NCI-H82 (cell line): ENCODE data around the gene FGFR3.
A peak's percentile ranks its signal among the peaks of the same experiment; 100 is the strongest.

Source experiments
- DNase-seq: peaks from one replicate; lab custom pipeline; 2025; lab: John Stamatoyannopoulos, UW

Gene FGFR3

DNA sequence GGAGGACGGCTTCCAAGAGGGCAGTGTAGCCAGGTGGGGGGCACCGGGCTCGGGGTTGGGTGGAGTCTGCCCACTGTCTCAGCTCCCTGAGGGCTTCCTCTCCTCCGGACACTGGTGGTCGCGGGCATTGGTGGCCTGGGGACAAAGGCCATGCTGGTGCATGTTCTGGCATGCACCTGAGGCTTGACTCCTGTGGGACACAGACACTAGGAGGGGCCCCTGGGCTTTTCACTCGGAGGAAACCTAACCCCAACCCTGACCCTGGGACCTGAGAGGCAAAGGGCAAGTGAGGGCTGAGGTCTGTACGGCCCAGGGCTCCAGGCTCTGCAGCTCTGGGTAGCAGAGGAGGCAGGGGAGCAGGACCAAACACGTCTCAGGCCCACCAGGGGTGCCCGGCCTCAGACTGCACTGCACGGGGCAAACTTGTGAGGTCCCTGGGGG, 22.3 kb upstream of the FGFR3 start:
- no peak for DNase-seq

DNA sequence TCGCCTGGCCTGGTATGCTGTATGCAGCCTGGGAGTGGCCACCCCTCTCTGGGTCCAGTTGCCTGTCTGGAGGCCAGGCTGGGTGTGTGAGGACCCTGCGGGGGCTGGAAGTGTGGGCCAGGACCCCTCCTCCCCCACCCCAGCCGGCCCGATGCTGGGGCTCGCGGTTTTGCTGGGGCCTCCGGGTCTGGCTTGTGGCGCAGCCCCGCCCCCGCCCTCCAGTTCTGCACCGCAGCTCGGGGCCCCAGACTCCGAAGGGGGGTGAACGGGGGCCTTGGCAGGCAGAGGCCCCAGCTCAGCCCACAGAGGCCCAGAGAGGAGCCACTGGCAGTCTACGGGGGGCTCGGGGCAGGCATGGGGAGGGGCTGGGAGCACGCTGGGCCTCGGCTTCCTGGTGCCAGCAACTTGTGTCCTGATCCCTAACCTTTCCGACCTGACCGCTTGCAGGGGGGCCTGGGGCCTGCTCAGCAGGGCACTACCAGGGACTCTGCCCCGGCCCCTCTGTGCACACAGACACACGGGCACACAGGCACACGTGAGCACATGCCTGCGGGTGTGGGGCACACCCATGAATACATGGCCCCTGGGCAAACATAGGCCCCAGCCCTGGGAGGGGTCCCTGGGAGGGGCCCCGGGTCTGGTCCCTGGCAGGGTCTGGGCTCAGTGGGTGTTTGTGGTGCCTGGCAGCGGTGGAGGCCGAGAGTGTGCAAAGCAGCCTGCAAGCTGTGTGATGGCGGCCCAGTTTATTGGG, 21.4 kb upstream of the FGFR3 start:
- DNase-seq = no peak

DNA sequence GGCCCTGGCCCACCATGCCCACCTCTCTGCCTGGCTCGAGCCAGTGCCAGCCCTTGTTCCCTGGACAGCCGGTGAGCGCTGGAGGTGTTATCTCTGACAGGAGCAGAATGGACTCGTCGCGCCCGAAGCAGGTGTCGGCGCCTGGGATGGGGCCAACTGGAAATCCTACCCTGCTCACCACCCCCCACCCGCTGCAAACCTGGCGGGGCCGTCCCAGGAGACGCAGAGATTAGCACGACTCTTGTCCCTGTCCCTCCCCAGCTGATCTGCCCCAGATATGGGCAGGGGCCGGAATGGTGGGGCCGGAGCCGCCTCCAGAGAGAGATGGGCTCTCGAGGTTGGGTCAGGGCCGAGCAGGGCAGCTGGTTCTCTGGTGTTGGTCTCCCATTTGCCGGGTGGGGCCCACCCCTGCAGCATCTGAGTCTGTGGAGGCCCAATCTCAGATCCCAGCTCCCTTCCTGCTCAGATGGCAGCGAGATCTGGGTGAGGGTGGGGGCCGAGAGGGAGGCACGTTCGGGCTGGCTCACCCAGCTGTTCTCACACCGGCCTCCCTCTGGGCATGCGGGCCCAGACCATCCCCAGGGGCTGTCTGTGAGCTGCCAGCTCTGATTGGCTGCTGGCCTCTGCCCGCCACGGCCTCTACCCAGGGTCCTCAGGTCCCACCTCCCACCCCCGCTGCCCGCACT, 20.1 kb upstream of the FGFR3 start:
- peak; percentile 69 for DNase-seq

DNA sequence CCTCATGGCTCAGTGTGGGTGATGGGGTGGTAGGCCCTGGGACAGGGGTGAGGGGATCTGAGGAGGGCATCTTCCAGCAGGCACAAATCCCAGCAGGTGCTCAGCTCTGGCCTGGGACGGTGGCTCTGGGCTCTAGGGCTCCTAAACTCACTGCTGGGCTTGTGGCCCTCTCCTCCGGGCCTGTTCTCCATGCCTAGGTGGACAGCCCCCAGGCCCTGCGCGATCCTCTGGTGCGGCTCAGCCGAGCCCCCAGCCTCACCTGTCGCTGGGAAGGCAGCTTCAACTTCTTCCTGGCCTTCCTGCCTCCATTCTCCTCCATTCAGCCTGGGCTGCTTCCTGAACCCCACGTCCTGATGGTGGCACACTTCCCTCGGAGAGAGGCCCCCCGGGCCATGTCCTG, 19.3 kb upstream of the FGFR3 start:
- DNase-seq = no peak

DNA sequence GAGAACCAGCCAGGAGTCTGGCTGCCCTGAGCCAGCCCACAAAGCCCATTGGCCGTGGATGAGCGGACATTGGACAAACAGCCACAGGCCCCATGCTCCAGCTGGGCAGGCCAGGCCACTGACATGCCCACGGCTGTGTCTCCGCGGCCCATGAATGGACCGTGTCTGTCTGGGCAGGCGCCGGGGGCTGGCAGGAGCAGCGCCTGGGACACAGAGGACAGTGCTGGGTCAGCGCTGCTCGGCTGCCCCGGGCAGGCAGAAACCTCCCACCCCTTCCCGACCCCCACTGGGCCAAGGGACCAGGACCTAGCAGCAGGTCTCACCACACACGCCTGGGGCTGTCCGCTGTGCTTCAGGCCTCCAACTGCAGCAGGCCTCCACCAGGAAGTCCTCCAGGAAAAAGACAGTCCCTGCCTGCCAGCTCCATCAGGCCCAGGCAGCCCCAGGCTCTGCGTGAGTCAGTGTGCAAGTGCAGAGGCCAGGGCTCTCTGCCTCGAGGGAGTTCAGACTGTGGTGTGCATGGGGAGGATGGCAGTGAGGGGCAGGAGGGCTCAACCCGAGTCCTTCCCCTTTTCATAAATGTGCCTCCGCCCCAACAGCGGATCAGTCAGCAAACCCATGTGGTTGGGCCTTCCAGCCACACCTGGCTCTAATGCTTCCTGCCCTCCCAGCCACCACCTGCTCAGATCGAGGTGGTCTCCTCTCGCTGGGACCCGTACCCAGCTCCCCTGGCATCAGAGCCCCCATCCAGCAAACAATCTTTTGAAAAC, 17.2 kb upstream of the FGFR3 start:
- no peak for DNase-seq

DNA sequence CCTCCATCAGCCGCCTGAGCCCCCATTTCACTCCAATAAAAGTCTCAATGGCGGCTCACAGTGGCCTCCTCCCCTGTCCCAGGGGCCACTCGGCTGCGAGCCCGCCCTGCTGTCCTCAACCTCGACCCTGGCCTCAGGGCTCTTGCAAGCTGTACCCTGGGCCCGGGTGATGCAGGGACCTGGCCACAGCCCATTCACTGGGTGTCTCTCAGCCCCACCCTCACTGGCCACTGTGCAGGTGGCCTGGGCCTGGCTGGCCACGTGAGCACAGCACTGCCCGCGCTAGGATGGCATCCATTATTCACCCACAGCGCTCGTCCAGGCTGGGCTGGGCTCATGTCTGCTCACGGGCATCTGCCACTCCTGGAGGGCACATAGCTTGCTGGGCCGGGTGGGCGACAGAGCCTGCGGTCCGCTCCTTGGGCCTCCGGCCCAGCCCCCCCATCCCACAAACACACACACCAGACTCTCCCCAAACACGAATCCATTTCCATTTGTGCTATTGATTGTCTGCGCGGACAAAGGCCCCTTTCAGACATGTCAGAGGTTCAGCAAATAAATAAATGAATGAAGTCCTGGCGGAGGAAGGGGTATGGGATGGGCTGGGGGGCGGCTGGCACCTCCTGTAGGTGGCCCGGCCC, 16.5 kb upstream of the FGFR3 start:
- no peak for DNase-seq

DNA sequence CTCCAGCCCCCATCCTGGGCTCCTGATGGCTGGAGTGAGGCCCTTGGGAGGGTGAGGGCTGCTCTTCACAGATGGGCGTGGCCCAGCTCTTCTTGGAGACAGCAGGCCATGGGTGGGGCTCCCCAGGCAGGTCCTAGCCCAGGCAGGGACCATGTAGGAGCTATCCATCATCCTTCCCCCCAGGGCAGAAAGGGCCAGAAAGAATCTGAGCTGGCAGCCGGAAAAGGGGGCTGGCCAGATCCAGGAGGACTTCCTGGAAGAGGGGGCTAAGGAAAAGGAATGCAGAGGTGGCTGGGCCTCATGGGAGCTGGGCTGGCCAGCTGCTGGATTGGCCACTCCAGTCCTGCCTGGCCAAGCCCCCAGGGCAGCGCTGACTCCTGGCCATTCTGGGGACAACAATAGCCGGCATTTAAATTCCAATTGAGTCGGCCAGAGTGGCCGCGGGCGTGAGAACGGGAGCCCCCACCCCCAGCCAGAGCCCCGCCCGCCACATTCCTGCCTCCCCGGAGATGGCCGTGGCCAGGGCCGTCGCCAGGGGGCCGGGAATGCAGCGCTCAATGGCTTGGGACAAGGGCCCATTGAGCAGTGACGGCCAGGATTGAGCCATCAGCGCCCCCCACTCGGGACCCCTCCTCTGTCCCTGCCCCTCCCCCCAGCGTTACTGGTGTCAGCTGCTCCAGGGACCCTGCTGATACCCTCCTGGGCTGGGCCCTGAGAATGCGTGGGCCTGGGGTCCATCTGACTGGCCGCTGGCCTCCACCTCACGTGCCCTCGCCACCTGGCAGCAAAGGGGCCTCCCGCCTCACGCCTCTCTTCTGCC, 15.1 kb upstream of the FGFR3 start:
- peak; percentile 32 for DNase-seq

DNA sequence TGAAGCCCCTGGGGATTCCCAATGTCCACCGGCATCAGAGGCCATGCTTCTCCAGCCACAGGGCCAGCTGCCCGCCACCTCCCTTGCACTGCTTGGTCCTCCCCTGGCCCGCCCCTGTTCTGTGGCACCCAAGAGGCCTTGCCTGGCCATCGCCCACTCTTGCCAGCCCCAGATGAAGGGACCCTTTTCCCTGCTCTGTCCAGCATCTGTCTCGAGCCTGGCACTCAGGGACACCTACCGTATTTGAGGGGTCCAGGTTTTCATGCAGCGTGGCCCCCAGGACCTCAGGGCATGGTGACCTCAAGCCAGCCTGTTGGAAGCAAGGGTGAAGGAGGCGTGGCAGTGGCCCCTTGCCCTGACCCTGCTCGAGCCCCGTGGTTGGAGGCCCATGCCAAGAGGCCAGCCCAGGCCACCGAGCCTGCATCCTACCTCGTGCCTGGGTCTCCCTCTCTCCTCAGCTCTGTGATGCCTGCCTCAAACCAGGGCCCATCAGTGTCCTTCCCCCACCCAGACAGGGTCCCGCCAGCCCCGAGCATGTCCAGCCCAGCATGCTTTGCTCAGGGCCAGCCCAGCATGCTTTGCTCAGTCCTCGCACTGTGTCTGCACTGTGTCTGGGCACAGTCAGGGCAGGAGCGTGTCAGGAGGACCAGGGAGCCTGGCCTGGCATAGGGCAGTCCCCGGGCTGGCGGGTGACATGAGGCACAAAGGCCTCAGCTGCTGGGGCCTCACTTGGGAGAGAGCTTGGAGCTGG, 14.3 kb upstream of the FGFR3 start:
- no peak for DNase-seq

DNA sequence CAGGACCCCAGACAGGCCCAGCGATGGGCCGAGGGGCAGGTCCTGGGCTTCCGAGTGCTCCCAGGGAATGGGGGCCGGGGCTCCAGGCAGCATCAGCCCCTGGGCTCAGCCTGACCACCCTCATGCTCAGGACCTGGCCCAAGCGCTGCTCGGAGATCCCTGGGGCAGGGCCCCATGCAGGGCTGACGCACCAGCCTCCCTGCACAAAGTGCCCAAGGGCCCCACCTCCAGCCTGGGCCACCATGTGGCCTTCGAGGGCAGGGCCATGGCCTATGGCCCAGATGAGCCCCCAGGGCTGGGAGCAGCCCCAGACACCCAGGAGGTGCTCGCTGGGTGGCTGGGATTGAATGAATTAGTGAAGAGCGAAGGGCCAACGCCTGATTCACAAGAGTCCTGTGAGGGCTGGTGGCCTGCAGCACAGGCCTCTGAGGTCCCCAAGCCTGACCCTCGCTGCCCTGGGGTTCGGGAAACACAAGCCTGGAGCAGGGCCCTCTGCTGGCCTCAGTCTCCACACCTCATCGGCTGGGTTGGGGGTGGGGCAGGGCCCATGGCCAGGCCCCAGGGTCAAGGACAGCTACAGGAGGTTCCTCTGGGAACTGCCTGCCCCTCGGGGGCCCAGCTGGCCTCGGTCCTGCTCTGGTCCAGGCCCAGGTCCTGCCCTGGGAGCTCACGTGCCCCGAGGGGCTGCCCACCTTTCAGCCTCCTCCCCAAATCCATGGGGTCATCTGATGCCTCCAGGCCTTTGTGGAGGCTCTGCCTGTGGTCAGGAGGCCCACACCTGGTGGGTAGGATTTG, 13.3 kb upstream of the FGFR3 start:
- DNase-seq = no peak

DNA sequence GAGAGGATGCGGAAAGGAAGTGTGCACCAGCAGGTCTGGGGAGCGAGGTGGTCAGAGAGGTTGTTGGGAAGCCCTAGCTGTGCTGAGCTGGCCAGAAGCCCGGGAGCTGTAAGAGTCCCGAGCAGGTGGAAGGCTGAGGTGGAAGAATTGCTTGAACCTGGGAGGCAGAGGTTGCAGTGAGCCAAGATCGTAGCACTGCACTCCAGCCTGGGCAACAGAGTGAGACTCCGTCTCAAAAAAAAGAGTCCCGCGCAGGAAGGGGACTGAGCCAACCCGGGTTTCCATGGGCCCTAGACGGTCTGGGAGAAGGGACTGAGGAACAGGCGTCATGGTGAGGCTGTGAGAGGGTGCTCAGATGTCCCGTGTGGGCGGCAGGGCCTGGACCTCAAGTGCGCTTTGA, 12.7 kb upstream of the FGFR3 start:
- DNase-seq = no peak

DNA sequence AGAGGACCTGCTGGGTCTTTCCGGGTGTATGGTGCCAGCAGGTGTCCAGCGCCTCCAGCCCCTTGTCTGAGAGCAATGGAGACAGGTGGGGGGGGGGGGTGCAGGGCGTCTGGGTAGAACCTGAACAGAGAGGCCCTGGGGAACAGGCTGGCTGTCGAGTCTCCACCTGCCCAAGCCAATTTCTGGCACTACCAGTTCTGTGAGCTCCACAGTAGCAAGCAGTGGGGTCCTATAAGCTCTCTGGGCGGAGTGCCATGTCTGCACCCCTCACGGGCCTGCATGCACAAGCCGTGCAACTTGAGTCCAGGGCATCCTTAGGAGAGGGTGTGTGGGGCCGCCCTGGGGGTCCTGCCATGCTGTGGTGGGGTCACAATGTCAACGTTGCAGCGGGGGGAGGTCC, 10.1 kb upstream of the FGFR3 start:
- DNase-seq = no peak

DNA sequence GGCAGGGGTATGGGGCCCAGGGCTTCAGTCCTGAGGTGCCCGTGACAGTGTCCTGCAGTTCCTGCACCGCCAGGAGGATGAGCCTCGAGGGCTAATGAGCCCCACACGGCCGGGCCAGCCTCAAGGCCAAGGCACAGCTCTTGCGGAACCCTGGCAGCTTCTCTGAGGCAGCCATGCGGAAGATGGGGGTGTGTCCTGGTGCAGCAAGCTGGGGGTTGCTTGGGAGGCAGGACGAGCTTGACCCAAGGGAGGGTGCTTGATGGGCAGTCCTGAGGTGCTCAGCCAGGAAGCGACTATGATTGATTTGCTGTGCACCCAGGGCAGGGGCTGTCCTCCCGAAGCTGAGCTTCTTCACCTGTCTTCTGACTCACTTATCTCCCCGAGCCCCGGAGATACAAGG, 9.1 kb upstream of the FGFR3 start:
- DNase-seq = no peak

DNA sequence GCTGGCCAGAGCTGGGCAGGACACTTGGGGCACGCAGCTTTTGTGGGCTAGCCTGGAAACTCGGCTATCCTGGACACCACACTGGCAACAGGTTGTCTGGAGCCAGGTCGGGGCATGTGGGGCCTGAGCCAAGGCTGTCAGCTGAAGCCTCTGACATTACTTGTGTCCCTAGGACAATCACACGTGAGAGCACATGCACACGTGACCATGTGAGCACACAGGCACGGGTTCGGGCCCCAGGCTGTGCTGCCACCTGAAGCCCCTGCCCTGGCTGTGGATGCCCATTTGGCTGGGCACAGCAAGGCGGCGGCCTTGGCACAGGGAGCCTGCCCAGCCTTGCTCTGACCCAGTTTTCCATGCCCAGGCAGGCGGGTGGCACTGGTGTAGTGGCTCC, 8.7 kb upstream of the FGFR3 start:
- no peak for DNase-seq

DNA sequence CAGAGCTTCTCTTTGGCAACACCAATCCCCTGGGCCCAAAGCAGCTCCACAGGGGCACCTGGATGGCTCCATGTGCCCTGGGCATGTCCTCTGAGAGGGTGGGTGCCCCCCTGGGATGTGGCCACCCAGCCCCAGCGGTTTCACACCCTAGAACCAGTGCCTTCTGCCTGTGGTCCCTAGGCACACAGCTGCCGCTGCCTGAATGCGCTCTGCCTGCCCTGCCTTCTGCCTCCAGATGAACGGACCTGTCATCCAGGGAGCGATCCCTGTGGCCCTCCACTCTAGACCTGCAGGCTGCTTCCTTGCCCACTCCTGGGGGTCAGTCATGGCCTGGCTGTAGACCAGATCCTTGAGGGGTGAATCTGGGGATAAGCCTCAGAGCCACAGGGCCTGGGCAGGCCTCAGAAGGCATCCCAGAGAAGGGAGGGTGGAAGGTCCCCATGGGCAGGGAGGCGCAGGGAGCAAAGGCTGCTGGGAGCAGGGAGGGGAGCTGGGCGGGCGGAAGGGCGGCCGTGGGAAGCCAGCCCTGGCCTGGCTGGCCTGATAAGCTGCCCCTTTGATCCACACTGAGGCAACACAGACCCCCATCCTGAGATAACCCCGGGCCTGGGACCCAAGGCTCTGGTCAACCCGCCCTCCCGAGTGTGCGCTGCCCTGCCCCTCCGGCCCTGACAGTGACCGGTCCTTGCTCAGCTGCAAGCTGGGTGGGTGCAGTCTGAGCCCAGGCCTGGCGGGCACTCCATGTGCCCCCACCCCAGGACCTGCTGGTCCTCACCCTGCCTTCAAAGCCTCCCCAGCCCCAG, 8.1 kb upstream of the FGFR3 start:
- DNase-seq = no peak

DNA sequence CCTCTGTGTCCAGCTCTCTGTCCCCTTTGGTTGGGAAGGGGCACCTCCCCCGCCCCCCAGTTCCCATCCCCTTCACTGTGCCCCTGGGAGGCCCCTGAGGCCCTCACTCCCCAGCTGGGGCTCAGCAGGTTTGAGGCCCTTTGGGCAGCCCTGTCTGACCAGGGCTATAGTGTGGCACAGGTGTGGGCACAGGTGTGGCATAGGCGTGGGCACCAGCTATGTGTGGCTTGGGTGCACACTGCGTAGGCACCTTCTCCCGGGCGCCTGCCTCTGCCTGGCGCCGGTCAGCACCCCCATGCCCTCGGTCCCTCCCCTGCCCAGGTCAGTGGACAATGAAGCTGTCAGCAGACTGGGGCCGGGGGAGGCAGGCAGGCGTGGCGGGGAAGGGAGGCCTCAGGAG, 7.5 kb upstream of the FGFR3 start:
- no peak for DNase-seq

DNA sequence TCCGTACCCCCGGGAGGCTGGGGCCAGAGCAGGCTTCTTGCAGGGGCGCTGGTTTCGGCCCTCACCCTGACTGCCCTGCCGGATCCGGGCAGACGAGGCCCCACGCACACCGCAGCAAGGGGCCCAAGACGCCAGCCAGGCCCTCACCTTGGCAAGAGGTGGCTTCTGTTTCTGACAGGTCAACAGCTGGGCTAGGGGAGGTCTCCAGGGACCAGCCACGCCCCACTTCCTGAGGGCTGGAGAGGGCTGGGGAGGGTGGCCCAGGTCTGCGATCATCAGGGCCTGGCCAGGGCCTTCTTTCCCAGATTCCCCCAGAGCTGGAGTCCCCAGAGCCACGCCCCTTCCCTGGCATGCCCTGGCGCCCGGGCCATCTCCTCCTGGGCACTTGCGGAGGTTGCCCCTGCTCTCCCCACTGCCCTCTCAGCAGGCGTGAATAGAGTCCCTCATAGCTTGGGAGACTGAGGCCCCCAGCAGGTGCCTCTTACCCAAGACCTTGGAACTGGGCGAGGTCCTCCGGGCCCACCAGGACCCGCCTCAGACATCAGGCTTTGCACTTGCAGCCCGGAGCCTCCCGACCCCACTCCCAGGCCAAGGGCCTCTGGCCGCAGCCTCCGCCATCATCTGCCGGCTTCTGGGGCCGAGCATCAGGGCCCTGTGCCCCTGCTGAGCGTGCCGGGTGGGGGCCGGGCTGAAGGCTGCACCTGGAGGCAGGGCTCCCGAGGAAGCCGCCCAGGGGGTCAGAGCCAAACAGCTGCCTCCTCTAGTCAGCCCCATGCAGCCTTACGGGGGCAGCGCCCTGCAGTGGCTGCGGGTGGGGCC, 6.3 kb upstream of the FGFR3 start:
- peak; percentile 7 for DNase-seq

DNA sequence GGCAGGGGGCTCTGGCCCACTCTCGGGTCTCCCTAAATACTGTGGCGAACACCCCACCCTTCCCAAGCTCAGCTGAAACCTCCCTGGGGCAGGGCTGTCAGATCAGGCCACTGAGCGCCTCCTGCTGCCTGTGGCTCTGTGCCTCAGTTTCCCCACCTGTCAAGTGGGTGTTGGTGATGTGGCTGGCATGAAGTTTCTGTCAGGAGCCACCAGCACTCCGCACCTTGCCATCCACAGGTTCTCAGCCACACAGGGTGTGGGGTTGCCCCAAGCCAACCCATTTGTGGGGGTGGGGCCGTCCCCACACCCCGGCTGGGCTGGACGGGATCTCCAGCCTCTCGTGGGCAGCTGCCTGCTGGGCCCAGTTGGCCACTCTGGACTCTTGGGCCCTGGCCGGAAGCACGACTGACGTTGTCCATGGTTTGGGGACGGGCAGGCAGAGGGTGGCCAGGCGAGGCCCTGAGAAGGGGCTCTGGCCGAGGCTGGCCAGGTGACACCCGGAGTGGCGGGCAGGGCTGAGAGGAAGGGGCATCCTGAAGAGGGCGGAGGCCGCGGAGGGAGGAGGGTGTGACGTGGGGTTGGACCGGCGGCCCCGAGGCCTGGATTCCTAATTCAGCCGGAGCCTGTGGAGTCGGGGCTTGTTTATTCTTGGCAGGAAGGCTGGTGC, 5.5 kb upstream of the FGFR3 start:
- DNase-seq = no peak
